Stimulated activated naive CD4-positive, alpha-beta T cell (primary cell): ENCODE results near the gene CYP11A1.

ENCODE experiments used
- DNase-seq, 6 experiments: peaks; one replicate each; lab custom pipeline; 2025; lab: John Stamatoyannopoulos, UW

CYP11A1 gene

DNA sequence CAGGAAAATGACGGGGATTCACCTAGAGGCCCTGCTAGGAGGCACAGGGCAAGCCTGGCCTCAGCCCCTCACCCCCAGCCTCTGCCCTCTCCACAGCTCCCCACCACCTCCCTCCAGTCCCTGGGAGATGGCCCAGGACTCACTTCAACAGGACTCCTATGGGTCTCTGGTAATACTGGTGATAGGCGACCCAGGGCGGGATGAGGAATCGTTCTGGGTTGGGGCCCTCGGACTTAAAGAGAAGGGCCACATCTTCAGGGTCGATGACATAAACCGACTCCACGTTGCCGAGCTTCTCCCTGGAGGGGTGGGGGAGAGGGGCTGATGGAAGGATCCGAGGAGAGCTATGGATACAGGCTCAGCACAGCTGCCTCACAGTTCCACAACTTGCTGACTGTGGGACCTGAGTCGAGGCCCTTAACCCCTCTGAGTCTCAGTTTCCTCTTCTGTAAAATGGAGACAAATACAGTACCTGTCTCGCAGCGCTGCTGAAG, 19.6 kb downstream of the CYP11A1 start:
- DNase-seq: no peak

DNA sequence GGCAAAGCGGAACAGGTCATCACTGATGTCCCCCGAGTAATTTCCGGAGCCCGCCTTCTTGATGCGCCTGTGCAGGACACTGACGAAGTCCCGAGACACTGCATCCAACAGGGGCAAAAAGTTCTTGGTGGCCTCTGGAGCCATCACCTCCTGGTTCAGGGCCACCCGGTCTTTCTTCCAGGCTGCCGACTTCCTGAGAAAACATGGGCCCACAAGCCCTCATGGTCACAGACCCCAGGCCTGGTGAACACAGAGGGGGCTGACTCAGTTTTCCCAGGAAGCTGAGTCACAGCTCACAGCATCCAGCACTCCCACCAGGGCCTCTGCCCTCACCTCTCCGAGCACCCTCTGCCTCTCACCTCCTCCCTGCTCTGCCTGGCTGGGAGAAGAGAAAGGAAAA, 22.4 kb downstream of the CYP11A1 start:
- no peak for DNase-seq

DNA sequence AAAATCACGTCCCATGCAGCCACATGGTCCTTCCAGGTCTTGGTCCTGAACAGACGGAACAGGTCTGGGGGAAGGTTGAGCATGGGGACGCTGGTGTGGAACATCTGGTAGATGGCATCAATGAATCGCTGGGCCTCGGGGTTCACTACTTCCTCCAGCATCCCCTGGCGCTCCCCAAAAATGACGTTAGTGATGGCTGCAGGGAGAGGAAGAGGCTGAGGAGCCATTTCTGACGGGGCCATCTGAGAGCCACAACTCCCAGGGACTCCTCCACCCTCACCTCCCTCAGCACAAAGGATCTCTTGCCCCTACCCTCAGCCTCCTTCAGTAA, 23.7 kb downstream of the CYP11A1 start:
- no peak for DNase-seq

- no peak for DNase-seq
These were observed 24.2 kb downstream of the CYP11A1 start for GRCh38 chr15:74343127-74343796.

GRCh38 chr15:74340150-74340549, 27.3 kb downstream of the CYP11A1 start:
- no peak for DNase-seq

GRCh38 chr15:74339371-74339770, 28.1 kb downstream of the CYP11A1 start:
- no peak for DNase-seq

- DNase-seq: no peak
These were observed 28.8 kb downstream of the CYP11A1 start for GRCh38 chr15:74338676-74339075.

DNA sequence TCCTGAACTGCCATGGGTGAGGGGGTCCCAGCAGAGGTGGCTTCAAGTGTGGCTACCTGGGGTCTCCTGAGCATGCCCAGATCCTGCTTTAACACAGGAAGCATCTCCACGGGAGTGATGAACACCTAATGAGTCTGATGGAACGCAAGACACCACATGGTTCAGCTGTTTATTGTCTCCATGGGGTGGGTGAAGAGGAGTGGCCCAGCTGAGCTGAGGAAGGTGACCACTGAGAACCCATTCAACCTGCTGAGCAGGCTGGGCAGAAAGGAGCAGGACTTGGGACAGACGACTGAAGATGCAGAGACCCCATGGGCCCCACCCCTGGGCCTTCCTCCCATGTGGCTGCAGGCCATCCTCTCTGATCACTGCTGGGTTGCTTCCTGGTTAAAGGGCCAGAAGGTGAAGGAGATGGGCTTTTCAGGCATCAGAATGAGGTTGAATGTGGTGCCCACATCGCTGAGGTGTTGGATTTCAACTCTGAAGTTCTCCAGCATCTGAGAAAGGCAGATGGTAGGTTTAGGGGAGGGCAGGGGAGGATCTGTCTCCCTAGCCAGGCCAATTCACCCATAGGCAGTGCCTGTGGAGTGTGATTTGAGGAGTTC, 29.7 kb downstream of the CYP11A1 start:
- DNase-seq: no peak

DNA sequence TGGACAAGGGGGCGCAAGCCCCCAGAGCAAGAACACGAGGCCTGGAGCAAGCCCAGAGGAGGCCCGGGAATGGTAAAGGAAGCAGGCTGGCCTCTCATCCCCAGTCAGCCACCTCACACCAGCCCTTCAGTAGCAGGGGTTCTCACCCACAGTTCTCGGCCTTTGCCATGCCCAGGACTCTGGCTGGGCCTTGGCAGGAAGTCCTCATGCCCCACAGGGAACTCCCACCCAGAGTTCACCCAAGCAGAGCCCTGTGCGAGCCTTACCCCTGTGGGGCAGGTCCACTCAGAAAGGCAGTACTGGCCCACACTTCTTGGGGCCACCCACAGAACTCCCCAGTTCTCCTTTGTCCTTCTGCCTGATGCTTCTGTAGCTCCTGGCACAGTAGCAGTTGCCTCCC, 30.3 kb downstream of the CYP11A1 start:
- no peak for DNase-seq

DNA sequence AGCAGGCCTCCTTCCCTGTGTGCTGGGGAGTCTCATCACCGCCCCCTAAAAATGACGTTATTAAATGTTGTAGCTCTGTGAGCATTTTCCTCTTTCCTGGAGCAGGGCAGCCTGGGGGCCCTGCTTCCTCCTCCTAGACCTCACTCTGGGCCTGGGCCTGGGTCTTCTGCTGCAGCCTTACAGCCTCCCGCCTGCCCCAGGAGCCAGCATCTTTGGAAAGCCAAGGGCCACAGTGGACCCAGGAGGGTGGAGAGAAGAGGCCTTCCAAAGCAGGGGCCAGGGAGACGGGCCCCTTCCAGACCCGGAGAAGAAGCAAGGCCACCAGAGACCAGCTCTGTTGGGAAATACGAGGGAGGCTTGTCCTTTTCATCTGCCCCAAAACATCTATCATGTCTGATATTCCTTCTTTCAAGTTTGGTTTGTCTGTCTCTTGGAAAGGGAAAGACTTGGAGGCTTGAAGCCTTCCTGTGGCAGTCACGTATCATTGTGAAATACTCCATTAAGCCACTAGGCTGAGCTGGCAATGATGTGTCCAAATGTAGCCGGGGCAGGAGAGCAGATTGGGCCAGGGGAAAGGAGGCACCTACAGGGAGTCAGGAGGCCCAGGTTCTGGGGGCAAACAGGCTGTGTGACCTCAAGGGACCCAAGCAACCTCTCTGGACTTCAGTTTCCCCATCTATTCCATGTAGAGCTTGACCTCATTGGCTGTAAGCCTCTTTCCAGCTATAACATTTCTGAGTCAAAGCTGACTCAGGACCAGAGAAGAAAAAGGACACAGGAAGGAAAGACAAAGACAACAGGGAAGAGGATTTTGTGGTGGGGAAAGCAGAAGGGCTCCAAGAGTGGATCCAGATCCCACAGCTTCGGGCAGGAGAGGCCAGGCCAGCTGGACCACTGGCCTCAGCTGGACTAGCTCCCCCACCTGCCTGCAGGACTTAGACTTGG, 31.1 kb downstream of the CYP11A1 start:
- no peak for DNase-seq

GRCh38 chr15:74335396-74335795, 32.0 kb downstream of the CYP11A1 start:
- DNase-seq: no peak

GRCh38 chr15:74334127-74334526, 33.3 kb downstream of the CYP11A1 start:
- DNase-seq: no peak

DNA sequence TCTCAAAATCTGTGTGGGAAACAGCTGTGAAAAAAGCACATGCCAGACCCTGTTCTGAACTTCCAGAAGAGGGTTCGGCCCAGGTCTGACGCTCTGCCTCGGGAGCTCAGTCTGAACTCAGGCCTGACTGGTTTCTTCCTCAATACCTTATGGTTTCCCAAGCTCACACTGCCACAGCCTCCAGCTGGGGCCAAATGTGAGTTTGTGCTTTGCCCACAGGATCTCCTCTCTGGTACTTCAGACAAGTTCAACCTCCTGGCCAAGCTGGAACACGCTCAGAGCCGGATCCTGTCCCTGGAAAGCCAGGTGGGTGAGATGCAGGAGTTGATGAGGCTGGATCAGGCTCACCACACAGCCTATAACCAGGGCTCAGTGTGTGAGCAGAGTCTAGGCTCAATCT, 33.8 kb downstream of the CYP11A1 start:
- no peak for DNase-seq

- no peak for DNase-seq
These were observed 34.4 kb downstream of the CYP11A1 start for GRCh38 chr15:74333093-74333492.

- DNase-seq: no peak
These were observed 34.8 kb downstream of the CYP11A1 start for GRCh38 chr15:74332611-74333010.

GRCh38 chr15:74332011-74332410, 35.4 kb downstream of the CYP11A1 start:
- DNase-seq: no peak

DNA sequence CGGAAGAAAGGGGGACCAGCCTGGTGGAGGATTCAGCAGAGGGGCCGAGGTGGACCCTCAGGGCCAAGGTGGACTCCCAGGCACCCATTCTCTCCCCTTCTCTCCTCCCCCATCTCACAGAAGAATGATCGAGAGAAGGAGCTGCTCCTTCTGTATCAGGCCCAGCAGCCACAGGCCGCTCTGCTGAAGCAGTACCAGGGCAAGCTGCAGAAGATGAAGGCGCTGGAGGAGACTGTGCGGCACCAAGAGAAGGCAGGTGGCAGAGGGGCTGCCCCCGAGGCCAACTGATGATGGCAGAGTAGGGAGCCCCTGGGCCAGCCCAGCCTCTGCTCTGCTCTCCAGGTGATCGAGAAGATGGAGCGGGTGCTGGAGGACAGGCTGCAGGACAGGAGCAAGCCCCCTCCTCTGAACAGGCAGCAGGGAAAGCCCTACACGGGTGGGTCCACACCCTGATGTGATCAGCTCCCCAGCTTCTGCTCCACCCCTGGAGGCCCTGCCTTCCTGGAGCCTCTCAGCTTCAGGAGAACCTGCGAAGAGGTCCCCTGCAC, 36.5 kb downstream of the CYP11A1 start:
- DNase-seq: no peak

- no peak for DNase-seq
These were observed 39.0 kb downstream of the CYP11A1 start for GRCh38 chr15:74328331-74329056.

DNA sequence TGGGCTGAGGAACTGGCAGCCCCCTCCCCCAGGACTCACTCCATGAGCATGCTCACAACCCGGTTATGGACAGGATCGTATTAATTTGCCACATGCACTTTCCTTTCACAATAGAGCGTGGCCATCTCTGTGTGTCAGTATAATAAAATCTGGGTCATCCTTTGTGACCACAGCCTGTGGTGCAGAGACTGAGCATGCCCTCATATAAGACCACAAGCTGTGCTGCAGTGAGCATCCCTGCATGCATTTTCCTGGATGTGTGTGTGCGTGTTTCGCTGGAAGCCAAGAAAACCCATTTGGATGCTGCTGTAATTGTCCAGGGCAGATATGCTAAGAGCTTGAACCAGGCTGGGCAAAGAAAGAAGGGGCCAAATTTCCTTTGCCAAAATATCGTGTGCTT, 39.7 kb downstream of the CYP11A1 start:
- DNase-seq: no peak

- no peak for DNase-seq
These were observed 40.7 kb downstream of the CYP11A1 start for GRCh38 chr15:74326746-74327145.

GRCh38 chr15:74324714-74325113, 42.7 kb downstream of the CYP11A1 start:
- no peak for DNase-seq
